Activated T-helper 1 cell treated with anti-CD3 and anti-CD28 coated beads, Interleukin-12 subunit alpha, Interleukin-12 subunit beta, Interleukin-2, Interleukin-4 antibody, amounts not matched to agents 30 ng/mL and 10 ng/mL and 1 ng/mL, durations not matched to agents 14 hours and 24 hours and 36 hours (primary cell): Measurements from ENCODE around the gene TAF10. TPM values are rescaled to one million over a fixed set of nuclear protein-coding genes. Genes with fewer than 3 reads are reported as not detected.

Source experiments
- total RNA-seq: library from RNA; stranded (reverse); gene quantifications from 2 replicates; pipeline ENCODE4 v1.2.3, GENCODE V29; 2022

TAF10 gene
- total RNA-seq, 1 donor from 2014 or later = 155 TPM

Other genes starting within 250 kb of the TAF10 start
- 8.5 and 9.4 TPM in 2 replicates for gene SMPD1, start 221.7 kb downstream of the TAF10 start, total RNA-seq
- 16.5 and 16.8 TPM in 2 replicates for gene APBB1, start 193.1 kb downstream of the TAF10 start, total RNA-seq
- 1.2 TPM in 1 of 2 replicates, not detected in the other for gene HPX, start 171.2 kb downstream of the TAF10 start, total RNA-seq
- gene TRIM3, start 138.3 kb downstream of the TAF10 start, total RNA-seq = 2.4 and 3.1 TPM in 2 replicates
- gene ARFIP2, start 130.9 kb downstream of the TAF10 start, total RNA-seq = 51.5 and 53.8 TPM in 2 replicates
- 38.8 and 42.7 TPM in 2 replicates for gene TIMM10B, start 130.7 kb downstream of the TAF10 start, total RNA-seq
- 18.2 and 20.0 TPM in 2 replicates for gene DNHD1, start 114.9 kb downstream of the TAF10 start, total RNA-seq
- gene RRP8, start 8.6 kb downstream of the TAF10 start, total RNA-seq = 38.8 and 40.5 TPM in 2 replicates
- gene ILK, start 8.4 kb downstream of the TAF10 start, total RNA-seq = 90.1 and 97.5 TPM in 2 replicates
- gene TPP1, start 7.2 kb upstream of the TAF10 start, total RNA-seq = 38.4 and 40.3 TPM in 2 replicates
- gene DCHS1, start 43.6 kb upstream of the TAF10 start, total RNA-seq = 0.24 and 0.39 TPM in 2 replicates
- gene MRPL17, start 71.1 kb upstream of the TAF10 start, total RNA-seq = 121 and 132 TPM in 2 replicates
- gene OR2AG2, start 159.8 kb upstream of the TAF10 start, total RNA-seq = 0.23 and 0.47 TPM in 2 replicates
- gene OR2AG1, start 170.8 kb upstream of the TAF10 start, total RNA-seq = not detected in 2 replicates
- 0.31 and 0.47 TPM in 2 replicates for gene OR6A2, start 187.5 kb upstream of the TAF10 start, total RNA-seq
- not detected in 2 replicates for gene OR10A5, start 233.5 kb upstream of the TAF10 start, total RNA-seq